Esophagus (tissue), 2 donors: ENCODE results near the gene CARD19. TPM values are rescaled to one million over a fixed set of nuclear protein-coding genes. Genes with fewer than 3 reads are reported as not detected.

Source experiments
- H3K27ac ChIP-seq, 2 donors: one replicate each; pipeline ENCODE4 v1.5.1; 2013; ENCODE audit warnings: low read depth in 2 of 2, mild to moderate bottlenecking in 2 of 2, inconsistent platforms in 1 of 2, low read length in 1 of 2, moderate library complexity in 1 of 2
- H3K27me3 ChIP-seq, 2 donors: one replicate each; pipeline ENCODE4 v1.6.1; 2013; ENCODE audit warnings: low read length in 2 of 2, control low read depth in 1 of 2, mild to moderate bottlenecking in 1 of 2; ENCODE audit not compliant: insufficient read depth in 2 of 2, control insufficient read depth in 1 of 2
- H3K36me3 ChIP-seq, 2 donors: one replicate each; pipeline ENCODE4 v1.6.1; 2013; ENCODE audit warnings: low read length in 1 of 2; ENCODE audit not compliant: control insufficient read depth in 2 of 2, insufficient read depth in 2 of 2
- H3K4me1 ChIP-seq, 2 donors: one replicate each; pipeline ENCODE4 v1.6.1; 2013; ENCODE audit warnings: low read length in 1 of 2; ENCODE audit not compliant: control insufficient read depth in 2 of 2, insufficient read depth in 2 of 2
- H3K4me3 ChIP-seq, 2 donors: one replicate each; pipeline ENCODE4 v1.5.1; 2013; ENCODE audit warnings: low read length in 2 of 2, mild to moderate bottlenecking in 2 of 2, low read depth in 1 of 2, moderate library complexity in 1 of 2
- H3K9me3 ChIP-seq, 2 donors: one replicate each; pipeline ENCODE4 v1.6.1; 2013; ENCODE audit warnings: mild to moderate bottlenecking in 2 of 2, low read depth in 1 of 2, low read length in 1 of 2, moderate library complexity in 1 of 2; ENCODE audit not compliant: control insufficient read depth in 2 of 2, insufficient read depth in 1 of 2
- WGBS, 2 donors: extraction: QIAGEN DNeasy Blood & Tissue Kit; methylation state at CpG; one replicate each; pipeline ENCODE4 v1.1.7; 2013; 5-methylcytosine and 5-hydroxymethylcytosine counted together
- polyA plus RNA-seq, 2 donors: library from polyadenylated mRNA; stranded (reverse); fragments of 200-250 nt; gene quantifications; one replicate each; pipeline ENCODE4 v1.2.3, GENCODE V29; 2013
- donor health status: healthy with polysubstance abuse.
- donor health status: Bipolar disorder and iron deficiency.

The CARD19 gene, protein sequence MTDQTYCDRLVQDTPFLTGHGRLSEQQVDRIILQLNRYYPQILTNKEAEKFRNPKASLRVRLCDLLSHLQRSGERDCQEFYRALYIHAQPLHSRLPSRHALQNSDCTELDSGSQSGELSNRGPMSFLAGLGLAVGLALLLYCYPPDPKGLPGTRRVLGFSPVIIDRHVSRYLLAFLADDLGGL
- 10 to 100 TPM; 19.6 to 30.7 TPM for polyA plus RNA-seq

DNA sequence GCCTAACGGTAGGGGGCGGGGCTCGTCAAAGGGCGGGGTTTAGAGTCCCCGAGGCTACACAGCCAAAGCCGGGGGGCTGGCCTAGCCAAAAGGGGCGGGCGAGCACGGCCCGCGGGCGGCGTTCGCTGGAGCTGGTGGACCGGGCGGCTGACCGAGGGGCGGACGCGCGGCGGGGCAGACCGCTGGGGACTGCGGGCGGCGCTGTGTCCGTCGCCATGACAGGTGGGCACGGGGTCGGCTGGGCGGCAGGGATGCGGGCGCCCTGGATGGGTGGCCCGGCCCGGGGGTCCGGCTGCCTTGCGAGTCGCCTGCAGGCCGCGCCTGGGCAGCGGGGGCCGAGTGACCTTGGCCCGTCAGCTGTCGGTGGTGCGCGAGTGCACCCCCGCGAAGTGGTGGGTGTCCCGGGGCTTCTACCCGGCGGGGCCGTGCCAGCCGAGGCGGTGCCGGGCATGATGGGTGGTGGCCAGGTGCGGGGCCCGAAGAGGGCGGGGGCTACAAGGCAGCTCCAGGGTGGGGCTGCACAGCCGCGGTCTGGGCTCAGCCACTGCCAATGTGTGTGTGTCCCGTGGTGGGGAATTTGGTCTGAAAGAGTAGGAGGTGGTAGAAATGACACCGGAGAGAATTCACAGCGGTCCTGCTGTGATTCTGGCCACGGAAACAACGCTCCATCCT, at the start of gene CARD19:
Gene CARD19 (plus strand): TSS at position 87 of the 672 bp plus-strand sequence. CDS start 129 bp downstream, at position 216.
- no peaks in the 10 kb centered on the region for H3K27me3 ChIP-seq
- peaks cover 14 to 26% of the 10 kb centered on the region in 2 donors for H3K4me1 ChIP-seq
- peak within 1 kb of the TSS; percentile 82 to 89 for H3K4me3 ChIP-seq
- 0 to 1% methylated on average over 45 to 65 of the region's 65 CpGs for WGBS, 2 donors
- H3K36me3 ChIP-seq: no peaks in the 10 kb centered on the region
- peaks cover 0 to 4% of the 10 kb centered on the region in 2 donors for H3K9me3 ChIP-seq
- H3K27ac ChIP-seq: peak within 1 kb of the TSS; percentile 95

DNA sequence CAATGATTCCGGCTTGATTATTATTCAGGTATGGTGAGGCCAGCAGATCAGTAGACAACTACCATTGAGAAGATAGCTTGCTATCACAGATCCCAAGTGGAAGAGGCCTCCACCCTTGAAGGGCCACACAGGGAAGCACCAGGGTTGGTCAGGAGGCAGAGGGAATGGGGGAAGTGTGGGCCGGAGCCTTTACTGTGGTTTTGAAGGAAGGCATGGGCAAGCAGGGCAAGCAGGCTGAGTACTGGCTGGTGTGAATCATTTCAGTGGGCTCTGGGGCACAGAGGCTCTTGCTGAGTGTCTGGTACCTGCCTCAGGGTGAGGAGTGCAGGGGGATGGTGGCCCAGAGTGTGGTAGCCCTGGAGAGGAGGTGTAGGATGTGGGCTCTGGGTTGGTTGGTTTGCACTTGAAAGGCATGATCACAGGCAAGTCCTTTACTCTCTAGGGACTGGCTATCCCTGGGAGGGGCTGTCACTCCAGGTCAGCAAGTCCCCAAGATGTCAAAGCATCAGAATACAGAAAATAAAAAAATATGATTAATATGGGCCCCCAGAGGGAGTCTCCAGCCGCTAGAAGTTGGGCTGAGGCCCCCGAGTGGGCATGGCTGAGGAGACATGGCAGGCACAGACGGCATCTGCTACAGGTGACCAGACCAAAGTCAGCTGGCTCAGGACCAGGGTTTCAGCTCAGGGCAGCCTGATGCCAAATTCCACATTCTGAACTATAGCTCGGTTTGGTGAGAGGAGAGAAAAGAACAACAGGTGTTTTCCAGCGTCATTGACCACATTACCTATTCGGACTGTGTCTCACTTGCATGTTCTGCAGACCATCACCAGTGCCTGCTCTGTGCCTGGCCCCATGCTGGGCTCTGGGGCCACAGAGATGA, 47.2 kb upstream of the CARD19 start:
- H3K4me3 ChIP-seq: no peak overlapping the region
- no peaks in the 10 kb centered on the region for H3K4me1 ChIP-seq
- H3K27ac ChIP-seq: no peak overlapping the region
- H3K36me3 ChIP-seq: no peaks in the 10 kb centered on the region
- H3K27me3 ChIP-seq: no peaks in the 10 kb centered on the region
- no peaks in the 10 kb centered on the region for H3K9me3 ChIP-seq
- WGBS, 2 donors: 80 to 87% methylated on average over 8 of the region's 8 CpGs

DNA sequence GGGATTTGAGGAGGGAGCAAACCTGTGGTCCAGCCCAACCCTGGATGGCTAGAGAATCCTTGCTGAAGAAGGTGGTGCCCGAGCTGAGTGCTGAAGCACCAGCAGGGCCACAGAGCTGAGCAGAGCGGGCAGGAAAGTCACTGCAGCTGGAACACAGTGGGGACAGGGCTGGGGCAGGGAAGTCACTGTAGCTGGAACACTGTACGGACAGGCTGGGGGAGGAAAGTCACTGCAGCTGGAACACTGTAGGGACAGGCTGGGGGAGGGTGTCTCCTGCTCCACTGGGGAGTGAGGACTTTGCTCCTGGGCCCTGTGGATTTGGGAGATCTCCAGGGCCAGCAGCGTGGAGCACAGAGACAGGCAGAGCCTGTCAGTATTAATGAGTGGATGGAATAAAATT, 46.5 kb upstream of the CARD19 start:
- Histone ChIP-seq H3K36me3 (no peaks in the 10 kb centered on the region), H3K9me3 (no peaks in the 10 kb centered on the region), H3K4me3 (no peak overlapping the region), H3K4me1 (no peaks in the 10 kb centered on the region), H3K27ac (no peak overlapping the region), H3K27me3 (no peaks in the 10 kb centered on the region)
- WGBS, 2 donors: 76 to 79% methylated on average over 4 of the region's 4 CpGs

DNA sequence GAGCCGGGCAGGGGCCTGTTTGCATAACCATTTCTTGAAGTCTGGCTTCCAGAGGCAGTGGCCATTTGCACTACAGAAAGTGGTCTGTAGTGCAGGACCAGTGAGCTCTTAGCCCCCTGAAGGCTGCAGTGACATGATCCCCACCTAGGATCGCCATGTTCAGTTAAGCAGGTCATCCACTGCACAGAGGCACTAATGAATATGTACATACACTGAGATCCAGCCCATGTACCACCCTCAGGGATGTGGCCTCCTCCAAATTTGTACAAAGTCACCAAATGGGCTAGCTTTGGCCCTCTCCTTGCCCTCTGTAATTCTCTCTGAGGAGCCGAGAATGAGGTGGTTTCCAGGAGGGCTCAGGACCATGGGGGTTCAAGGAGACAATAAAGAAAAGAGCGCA, 45.8 kb upstream of the CARD19 start:
- H3K4me3 ChIP-seq: no peak overlapping the region

DNA sequence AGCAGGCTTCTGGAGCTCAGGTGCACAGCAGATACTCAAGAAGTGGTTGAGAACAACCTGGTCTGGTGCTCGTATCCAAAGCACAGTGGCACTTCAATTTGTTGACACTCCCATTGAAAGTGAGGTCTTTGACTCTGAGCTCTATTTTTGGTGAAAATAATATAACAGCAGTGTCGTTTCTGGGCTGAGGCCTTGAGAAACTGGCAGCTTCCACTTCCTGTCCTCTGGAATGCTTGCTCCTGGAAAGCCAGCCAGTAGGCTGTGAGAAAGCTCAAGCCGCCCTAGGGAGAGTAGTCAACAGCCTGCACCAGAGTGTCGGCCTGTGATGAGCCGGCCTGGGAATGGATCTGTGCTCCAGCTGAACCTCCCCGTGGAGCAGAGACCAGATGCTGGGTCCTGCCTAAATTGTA, 44.3 kb upstream of the CARD19 start:
- Histone ChIP-seq H3K4me3 (no peak overlapping the region), H3K4me1 (no peaks in the 10 kb centered on the region), H3K36me3 (no peaks in the 10 kb centered on the region), H3K27ac (no peak overlapping the region), H3K9me3 (no peaks in the 10 kb centered on the region), H3K27me3 (no peaks in the 10 kb centered on the region)
- WGBS, 2 donors: 45 to 54% methylated on average over 6 of the region's 6 CpGs

More for the DNA sequence above, 45.8 kb upstream of the CARD19 start:
- H3K27ac ChIP-seq: no peak overlapping the region
- no peaks in the 10 kb centered on the region for H3K9me3 ChIP-seq
- no peaks in the 10 kb centered on the region for H3K36me3 ChIP-seq
- 88 to 96% methylated on average over 4 of the region's 4 CpGs for WGBS, 2 donors
- no peaks in the 10 kb centered on the region for H3K27me3 ChIP-seq
- no peaks in the 10 kb centered on the region for H3K4me1 ChIP-seq

DNA sequence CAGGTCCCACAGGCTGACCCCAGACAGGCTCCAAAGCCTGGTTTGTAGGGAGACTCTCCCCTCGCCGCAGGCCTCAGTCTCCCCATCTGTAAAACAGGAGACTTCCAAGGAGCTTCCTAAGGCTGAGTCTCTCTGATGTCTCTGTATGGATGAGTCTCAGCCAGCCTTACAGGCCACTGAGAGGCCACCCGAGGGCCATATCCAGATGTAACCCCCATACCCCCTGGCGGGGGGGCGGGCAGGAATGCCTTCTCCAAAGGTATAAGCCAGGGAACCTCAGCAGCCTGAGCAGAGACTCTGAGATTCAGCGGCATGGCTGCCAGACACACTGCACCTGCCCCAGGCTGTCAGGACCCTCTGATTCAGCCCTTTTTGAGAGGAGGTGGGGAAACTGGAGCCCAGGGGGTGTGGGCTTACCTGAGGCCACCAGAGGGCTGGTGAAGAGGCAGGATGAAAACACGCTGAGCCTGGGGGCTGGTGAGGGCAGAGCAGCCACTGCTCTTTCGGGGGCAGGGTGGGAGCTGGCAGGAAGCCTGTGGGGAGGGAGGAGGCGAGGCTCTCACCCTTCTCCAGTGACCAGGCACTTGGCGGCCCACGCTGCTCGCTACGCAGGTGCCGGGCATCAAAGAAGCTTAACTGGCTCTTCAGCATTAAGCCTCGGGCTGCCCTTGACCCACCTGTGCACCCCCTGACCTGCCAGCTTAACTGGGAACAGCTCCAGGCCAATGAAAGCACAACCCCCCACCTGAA, 43.1 kb upstream of the CARD19 start:
- no peaks in the 10 kb centered on the region for H3K36me3 ChIP-seq
- no peak overlapping the region for H3K4me3 ChIP-seq
- H3K27me3 ChIP-seq: no peaks in the 10 kb centered on the region
- no peaks in the 10 kb centered on the region for H3K4me1 ChIP-seq
- 78 to 81% methylated on average over 15 of the region's 15 CpGs for WGBS, 2 donors
- H3K9me3 ChIP-seq: no peaks in the 10 kb centered on the region
- no peak overlapping the region for H3K27ac ChIP-seq

DNA sequence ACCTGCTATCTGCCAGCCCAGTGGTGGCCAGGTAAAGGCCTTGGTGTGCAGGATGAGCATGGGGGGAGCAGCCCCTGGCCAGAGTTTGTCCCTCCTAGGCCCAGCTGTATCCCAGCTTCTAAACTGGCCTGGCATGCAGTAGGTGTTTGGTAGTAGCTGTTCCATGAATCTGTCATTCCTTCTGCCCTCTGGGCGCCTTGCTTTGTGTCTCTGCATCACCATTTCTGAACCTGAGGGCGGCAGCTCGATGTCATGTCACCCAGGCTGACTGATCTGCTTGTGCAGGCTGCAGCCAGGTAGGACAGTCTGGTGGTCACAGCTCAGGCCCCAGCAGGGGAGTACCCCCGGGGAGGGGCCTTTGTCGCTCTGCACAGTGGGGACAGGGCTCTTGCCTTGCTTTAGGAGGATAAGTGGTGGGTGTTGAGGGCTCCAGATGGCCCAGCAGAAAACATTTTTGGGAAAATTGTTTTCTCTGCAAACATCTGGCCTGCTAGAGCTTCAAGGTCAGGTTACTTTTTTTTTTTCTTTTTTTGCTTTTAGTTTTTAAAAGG, 42.2 kb upstream of the CARD19 start:
- H3K27me3 ChIP-seq: no peaks in the 10 kb centered on the region
- no peak overlapping the region for H3K27ac ChIP-seq
- no peaks in the 10 kb centered on the region for H3K36me3 ChIP-seq
- H3K4me3 ChIP-seq: no peak overlapping the region
- 86 to 89% methylated on average over 5 of the region's 5 CpGs for WGBS, 2 donors
- no peaks in the 10 kb centered on the region for H3K9me3 ChIP-seq
- H3K4me1 ChIP-seq: no peaks in the 10 kb centered on the region

DNA sequence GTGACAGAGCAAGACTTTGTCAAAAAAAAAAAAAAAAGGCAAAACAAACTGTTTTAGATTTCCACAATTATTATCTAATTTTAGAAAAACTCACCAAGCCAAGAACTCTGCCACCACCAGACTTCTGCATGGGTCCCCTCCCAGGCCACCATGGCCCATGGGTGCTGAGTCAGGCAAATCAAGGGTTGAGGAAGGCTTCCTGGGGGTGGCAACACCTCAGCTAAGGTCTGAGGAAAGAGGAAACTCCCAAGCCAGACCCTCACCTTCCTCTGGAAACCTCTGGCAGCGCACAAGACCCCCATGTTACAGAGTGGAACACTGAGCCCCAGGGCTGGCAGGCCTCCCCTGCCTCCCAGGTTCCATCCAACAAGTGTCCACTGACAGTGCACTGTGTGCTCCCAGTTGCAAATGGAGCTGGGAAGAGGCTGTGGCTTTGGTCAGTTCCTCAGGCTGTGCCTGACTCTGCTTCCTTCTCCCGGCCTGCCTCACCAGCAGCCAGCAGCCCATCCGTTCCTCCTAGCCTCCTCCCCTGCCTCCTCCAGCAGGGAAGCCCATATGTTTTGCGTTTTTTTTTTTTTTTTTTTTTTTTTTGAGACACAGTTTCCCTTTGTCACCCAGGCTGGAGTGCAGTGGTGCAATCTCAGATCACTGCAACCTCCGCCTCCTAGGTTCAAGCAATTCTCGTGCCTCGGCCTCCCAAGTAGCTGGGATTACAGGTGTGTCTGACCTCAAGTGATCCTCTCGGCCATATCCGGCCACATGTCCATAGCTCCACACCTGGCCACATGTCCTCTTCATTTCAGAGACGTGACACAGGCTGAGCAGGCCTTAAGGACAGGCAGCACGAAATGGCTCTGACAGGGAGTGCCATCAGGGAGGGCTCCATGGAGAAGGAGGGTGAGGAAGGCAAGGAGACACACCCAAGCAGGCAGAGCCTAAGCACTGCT, 41.0 kb upstream of the CARD19 start:
- no peaks in the 10 kb centered on the region for H3K4me1 ChIP-seq
- no peaks in the 10 kb centered on the region for H3K9me3 ChIP-seq
- no peak overlapping the region for H3K4me3 ChIP-seq
- H3K27me3 ChIP-seq: no peaks in the 10 kb centered on the region
- peak overlapping the region in 1 of 2 donors; percentile 36 for H3K27ac ChIP-seq
- WGBS, 2 donors: 83 to 89% methylated on average over 10 to 11 of the region's 11 CpGs
- H3K36me3 ChIP-seq: no peaks in the 10 kb centered on the region
